ENCODE data around the gene SLC18A3.

The SLC18A3 gene

DNA sequence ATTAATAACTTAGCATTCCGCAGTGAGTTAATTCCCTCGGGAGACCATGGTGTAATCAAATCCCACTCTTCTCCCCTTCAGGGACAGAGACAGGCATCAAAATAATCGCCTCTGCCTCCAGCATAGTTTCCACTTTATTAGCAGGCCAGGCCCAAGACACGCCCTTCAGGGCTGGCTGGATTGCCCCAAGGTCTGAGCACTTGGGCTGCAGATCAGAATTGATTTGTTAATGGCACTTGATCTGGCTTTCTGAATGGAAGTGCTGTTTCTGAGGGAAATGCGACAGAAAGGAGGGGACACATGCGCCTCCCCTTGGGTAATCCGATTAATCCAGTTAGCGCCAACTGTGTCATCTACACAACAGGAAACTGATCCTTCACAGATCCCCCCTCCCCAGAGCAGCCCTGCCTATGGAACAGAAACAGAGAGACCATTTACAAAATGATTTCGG, 19.3 kb downstream of the SLC18A3 start:
- DNase-seq, result no peak

DNA sequence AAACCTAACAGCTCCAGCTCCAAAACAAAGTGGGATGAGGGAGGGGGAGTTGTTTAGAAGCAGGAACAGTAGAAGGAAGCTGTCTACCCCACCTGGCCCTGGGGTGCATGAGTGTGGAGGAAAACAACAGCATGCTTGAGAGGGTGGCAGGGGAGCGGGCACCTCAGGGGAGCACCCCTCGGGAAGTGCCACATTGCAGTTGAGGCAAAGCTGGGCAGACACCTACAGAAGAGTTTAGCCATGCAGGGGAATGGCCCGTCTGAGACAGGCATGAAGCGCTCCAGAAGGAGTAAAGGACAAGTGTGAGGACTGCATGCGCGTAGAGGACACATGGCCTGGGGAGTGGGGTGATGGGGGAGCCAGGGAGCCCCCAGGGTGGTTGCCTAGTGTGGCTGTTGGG, 21.9 kb downstream of the SLC18A3 start:
- no peak for DNase-seq

DNA sequence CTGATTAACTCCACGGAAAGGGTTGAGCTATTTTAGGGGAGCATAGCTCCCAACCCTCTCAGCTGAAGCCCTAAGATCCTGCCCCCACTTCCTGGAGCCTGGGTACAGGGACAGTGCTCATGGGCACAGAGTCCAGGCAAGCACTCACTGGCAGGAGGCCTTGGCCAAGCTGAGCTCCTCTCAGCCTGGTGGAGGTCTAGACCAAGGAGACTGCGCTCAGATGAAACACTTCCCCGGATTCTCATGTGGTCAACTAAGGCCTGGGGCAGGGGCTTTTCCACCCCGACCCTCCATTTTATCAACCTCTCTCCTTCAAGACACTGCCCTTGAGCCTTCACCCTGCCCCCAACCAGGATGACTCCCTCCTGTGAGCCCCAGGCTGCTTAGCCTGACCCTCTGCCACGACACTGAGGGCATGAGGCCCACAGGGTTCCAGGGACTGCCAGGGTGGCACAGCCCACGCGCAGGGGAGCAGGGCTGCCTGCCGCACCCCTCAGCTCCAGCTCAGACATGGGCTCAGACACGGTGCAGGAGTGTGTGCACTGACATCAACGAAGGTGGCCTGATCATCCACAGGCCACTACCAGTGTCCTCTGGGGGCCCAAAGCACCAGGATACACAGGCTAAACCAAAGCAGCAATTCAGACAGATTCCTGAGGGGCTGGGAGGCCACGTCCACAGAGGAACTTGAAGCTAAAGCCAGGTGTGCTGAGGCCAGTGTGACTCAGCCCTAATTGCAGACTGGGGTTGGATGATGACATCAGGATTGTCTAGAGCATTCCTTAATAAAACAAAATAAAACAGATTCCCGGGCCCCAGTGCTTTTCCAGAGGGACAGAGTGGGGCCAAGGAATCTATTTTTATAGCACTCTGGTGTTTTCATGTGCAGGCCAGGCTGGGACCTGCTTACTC, 22.6 kb downstream of the SLC18A3 start:
- DNase-seq, result no peak

DNA sequence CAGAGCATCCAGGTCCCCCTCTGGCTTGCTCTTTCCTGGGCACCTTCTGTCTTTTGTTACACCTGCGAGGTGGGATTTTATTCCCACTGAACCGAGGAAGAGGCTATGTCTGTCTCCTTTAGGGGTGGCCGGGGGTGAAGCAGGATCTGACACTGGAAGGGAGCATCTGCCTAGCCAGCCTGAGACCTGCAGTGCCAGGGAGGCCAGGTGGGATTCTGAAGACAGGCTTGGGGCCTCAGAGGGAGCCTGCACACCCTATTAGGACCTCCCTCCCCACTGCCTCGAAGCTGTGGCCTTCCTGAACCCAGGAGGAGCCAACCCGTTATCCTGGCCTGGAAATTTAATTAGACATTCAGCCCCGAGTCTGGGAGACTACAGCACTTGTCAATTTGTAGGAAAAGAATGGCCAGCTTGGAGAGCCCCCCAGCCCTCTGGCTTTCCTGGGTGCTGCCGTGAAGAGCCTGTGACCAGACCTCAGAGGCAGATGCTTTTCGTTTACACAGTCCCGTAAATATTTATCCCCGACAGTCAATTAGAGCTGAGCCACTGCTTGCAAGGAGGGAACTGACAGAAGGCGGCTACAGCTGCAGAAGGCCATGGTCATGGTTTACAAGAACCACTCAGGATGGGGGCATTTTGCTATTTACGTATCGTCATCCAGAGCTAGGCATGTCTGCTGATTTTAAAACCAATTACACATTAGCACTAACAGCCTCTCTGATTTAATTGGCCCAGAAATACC, 23.4 kb downstream of the SLC18A3 start:
- no peak for DNase-seq

DNA sequence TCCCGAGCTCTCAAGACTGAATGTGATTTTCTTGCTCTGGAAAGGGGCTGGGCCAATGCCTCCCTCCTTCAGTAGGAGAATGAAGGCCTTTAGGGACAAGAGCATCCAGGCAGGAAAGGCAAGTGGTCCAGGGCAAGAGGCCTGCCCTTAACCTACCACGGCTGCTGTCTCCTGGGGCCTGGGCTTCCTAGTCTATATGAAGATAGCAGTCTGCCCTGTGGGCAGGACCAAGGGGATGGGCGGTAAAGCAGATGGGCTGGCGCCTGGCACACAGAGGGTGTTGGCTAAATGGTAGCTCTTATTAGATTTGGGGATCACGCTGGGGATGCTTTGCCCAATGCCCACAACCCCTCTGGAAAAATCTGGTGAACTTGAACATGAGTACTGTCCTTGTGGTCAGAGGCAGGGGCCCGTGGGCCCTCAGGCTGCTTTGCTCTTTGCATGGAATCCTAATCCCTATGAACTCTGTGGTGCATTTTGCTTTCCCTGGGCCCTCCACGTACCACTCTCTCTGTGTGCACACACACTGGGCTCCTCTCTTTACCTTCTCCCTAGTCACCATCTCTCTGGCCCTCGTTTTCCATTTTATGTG, 24.1 kb downstream of the SLC18A3 start:
- DNase-seq, result no peak

DNA sequence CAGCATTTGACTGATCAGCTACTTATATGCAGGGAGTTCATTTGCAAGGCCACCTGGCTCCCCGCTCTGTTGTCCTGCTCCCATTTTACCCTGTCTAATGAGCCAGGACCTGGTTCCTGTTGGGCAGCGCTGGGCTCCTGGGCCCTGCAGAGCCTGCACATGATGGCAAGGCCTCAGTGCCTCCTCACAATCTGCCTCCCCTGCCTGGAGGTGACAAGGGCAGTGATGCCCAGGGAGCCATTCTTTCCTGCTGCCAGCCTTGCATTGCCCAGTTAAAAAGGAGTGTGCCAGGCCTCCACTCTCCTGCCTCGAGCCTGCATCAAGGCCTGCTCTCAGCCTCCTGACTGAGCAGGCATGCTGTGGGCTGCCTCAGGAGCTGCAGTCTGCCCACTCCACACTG, 32.2 kb downstream of the SLC18A3 start:
- DNase-seq, result no peak

DNA sequence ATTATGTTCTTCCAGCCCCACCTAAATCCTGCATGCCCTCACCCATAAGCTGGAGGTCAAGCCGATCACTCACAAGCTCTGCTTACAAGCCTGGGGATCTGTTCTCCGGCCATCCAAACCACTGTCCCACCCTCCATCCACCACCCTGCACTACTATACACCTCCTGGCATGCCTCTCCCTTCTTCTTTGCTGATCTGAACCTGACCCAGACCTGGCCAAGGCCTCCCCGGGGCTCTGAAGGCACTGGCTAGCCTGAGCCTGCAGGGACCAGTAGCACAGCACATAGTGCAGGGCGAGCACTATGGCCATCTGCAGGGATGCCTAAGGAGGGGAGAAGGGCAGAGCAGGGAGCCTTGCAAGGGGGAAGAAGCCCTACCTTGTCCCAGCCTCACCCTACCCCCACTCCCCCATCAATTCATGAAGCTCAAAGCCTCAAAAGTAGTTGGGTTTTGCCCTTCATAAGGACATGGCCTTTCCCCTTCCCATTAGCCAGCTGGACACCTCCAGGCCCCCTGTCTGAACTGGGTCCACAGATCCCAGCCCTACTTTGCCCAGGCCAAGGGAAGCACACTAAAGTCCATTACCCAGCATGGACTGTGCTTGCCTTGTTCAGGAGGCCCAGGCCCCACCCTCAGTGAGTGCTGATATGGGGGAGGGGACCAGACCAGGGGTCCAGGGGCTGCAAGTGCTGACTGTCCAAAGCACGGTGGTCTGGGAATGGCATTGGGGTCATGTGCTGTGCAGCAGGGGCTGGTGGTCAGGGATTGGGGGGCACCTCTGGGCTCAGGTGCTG, 33.3 kb downstream of the SLC18A3 start:
- DNase-seq, result no peak

DNA sequence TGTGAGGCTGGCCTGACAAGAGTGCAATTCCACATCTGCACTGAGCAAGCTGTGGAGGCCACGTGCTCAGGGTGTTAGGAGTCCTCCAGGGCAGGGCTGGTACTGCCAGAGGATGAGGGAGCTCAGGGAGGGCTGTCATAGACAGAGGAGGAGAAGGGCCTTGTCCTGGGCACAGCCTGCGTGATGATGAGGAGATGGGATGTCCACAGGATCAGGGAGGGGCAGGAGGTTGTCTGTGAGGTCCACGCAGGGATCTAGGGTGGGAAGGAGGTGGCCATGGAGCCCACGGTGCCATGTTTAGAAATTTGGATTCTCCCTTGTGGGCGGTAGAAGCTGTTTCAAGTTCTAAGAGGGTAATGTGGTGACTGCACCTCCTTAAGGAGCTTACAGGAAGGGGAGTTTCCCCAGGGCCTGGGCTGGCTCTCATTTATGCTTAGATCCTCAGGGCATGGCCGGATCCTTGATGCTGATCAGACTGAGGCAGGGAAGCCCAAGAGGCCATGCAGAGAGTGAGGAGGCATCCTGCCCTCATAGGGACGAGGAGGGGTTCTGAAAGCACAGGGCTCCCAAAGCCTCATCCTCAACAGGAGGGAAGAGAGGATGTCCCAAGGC, 34.0 kb downstream of the SLC18A3 start:
- no peak for DNase-seq

DNA sequence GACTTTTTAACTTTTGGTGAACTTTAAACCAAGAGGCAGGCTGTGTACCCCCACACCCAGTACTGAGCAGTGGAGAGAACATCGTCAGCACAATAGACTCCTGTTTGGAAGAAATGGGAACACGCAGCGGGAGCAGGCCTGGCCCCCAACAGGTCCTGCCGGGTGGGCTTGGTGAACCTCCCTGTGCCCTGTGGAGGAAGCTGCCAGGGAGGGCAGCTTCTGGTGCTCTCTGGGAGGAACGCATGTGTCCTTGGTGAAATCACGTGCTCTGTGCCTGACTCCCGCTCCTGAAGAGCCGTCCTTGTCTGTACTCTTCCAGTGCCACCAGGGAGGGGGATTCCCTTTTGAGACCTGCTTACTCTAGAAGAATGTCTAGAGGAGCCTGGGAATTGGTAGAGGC, 35.3 kb downstream of the SLC18A3 start:
- DNase-seq, result no peak

DNA sequence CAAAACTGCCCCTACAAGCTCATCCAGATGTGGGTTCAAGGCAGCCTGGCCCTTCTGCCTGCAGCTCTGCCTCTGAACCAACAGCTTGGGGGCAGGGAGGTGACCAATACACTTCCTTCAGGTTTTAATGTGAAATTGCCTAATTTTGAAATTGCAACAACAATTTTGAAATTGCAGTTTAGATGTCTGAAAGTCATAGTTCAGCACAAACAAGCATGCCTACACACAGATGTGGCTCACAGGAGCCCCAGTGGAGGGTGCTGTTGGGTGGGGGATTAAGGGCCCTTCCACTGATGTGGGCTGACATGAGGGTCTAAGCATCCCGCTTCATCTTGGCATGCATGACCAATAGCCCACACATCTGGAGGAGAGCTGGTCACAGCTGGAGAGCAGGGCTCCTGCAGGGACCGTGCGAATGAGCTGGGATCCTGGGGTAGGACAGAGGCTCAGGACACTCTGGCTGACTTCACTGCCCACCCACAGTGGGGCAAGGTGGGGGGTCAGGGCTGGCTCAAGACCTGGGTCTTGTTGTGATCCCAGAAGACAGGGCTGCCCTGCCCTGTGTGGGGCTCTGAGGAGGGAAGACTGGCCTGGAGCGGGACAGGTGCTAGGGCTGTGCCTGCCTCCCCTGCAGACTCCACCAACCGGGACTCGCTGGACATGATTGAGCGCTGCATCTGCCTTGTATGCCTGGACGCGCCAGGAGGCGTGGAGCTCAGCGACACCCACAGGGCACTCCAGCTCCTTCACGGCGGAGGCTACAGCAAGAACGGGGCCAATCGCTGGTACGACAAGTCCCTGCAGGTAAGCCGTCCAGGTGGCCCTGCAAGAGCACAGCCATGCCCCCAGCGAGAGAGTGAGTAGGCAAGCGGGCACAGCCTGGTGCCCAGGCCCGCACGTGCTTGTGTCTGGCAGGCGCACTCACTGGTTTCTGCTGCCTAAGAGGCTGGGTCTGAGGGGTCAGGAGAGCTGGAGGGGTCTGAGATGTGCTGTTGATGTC, 36.1 kb downstream of the SLC18A3 start:
- no peak for DNase-seq

DNA sequence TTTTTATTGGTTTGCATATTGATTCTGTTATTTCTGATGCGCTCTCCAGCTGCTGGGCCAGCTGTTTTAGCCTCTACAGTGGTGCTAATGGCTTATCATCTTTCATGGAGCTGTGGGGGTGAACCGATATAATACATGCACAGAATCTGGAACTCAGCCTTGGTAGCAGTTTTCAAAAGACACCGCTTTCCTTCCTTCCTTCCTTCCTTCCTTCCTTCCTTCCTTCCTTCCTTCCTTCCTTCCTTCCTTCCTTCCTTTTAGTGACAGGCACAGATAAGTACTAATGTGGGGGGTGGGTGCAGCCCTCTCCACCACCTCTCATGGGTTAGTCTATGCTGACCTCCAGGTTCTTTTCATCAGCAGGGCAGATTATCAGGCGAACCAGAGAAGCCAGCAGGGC, 37.4 kb downstream of the SLC18A3 start:
- no peak for DNase-seq

DNA sequence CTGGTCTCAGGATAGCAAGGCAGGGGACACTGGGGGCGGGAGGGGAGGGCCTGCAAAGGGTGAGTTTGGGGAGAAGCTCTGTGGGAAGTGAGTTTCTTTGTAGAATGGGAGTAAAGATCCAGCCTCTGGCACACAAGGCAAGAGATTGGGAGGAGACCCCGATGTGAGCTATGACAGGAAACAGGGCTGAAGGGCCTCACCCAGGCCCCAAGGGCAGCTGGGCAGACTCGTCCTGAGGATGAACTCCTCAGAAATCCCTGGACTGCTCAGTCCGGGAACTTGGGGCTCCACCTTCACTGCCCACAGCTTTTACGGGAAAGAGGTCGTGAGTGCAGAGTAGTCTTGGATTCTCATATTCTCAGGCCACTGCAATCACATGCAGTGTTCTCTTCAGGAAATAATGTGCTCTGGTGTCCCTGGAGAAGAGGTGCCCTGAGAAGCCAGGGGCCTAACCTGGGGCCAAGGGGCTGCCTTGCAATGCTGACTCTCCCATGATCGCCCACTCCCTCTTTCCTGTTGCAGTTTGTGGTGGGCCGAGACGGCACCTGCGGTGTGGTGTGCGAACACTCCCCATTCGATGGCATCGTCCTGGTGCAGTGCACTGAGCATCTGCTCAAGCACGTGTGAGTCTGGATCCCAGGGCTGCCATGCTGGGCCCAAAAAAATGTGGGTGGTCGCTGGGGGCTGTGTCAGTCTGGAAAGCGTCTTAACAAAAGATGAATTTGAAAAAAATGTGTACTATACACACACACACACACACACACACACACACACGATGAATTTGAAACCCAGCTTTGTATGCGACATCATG, 38.1 kb downstream of the SLC18A3 start:
- no peak for DNase-seq

DNA sequence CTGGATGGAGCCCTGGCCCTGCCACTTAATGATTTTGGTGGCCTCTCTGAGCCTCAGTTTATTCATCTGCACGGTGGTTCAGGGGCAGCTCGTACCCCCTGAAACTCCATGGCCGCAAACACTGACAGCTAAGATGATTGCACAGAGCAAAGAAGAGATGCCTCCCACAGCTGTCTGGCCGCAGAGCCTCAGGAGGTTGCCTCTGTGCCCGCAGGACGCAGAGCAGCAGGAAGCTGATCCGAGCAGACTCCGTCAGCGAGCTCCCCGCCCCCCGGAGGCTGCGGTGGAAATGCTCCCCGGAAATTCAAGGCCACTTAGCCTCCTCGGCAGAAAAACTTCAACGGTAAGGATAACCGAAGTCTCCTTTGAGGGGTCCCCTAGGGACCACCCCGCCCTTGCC, 39.2 kb downstream of the SLC18A3 start:
- no peak for DNase-seq

DNA sequence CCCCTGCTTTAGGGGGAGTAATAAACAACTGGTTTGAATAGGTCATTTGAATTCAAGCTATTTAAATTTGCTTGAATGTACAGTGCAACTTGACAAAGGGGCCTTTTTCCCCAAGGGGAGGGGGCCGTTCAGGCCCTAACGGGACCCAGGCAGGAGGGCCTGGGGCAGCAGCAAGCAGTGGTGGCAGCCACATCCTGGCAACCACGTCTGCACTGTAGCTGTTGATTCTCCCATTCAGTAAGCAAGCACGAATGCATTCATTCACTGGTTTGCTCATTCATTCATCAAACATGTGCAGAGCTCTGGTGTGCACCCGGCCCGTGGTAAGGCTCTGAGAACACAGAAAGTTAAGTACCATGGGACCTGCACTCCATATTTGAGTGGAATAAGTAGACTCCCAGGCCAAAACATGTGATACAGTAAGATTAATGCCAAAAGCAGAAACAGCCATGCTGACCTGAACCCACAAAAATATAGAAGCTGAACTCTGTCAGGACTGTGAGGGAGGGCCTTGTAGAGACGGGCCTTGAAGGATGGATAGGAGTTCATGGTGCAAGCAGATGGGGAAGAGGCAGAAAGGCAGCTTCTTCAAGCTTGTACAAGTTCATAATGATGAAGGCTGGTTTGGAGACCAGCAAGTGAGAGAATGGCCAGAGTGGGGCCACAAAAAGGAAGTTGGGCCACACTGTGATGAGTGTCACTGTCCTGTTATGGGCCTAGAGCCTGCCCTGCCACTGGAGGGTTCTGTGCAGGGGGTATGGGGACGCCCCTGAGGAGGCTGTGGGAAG, 40.0 kb downstream of the SLC18A3 start:
- DNase-seq, result no peak

DNA sequence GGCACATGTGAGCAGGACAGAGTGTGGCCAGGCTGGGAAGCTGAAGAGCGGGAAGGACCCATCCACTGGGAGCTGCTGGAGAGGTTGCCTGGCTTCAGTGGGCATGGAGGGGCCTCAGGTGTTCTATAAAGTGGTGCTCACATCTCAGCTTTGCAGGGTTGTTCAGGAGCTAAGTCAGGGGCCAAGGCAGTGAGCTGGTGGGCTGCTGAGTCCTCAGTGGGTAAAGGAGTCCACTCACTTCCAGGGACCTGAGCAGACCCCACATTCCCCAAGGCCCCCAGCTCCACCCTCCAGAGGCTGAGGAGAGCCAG, 40.6 kb downstream of the SLC18A3 start:
- DNase-seq, result no peak

DNA sequence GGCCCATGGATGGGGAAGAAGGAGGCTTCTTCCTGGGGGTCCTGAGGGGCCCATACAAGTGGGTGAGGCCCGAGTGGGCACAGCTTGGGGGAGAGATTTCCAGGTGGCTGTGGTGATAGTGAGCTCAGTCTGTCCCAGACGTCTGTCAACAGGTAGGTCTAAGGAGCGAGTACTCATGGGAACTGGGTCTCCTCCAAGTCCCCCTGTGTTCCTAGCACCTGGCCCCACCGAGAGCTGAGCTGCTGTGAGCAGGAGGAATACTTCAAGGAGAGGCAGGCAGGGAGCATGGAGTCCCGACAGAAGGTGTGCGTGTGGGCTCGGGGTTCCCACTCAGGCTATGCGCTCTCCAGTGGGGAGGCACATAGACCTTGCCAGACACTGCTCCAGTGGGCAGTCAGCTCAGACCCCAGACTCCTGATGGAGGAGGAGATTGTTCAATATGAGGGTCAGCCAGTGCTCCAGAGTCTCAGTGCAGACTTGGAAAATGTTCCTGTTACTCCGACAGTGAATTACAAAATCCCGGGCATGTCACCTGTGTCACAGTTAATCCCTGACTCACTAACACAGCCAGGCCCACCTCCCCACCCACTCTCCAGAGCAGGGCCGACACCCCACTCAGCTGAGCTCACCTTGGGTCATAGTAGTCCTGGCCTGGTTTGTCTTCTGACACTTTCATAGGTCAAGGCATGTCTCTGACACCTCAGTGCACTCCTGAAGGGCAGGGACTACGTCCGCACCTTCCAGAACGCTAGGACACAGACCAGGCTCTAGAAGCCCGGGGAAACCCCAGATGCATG, 41.1 kb downstream of the SLC18A3 start:
- DNase-seq, result no peak

DNA sequence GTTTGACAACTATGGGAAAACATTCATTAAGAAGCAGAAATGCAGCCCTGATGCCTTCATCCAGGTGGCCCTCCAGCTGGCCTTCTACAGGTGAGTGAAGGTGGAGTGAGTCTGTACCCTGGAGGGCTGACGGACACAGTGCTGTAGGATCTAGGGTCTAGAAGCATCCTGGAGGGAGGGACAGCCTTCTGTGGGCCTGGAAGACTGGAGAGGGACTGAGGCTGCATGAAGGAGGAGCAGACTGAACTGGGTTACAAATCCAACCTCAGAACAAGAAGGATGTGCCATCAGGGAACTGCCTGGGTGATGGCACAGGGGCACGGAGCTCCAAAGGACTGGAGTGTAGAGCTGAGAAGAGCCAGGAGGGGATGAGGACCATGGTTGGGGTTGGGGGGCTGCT, 41.8 kb downstream of the SLC18A3 start:
- DNase-seq, result no peak

DNA sequence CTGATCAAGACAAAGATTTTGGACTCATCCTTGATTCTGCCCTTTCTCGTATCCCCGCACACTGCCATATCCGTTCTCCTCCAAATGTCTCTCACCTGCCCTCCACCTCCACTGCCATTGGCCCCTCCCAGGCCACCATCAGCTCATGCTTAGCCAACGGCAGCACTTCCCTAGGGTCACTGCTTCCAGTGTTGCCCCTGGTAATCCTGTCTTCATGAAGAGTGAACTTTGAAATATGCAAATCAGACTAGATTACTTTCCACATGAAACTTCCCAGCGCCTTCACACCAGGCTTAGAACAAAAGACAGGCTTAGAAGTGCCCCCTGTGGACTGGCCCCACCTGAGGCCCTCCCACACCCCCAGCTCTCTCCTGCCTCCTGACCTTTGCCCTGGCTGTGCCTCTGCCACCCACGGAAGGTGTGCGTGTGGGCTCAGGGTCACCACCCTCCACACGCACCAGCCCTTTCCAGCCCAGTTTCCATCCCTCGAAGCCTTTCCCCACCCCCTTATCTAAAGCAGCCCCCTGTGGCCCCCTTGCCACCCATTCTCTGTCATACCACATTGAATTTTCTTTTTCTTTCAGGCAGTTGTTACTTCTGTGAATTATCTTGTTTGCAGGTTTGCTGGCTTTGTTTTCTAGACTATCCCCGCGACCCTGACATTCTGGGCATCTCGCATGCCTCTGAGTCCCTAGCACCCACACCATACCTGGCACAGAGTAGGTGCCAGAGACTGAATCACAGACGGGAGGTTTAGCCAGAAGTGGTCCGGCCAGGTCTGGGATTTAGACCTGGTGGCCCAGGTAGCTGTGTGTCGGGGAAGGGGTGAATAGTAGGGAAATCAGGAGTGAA, 42.5 kb downstream of the SLC18A3 start:
- no peak for DNase-seq

Measured in central memory CD4-positive, alpha-beta T cell (primary cell).